ENCODE measurements around the gene MAP7D2. TPM values are rescaled to one million over a fixed set of nuclear protein-coding genes. Genes with fewer than 3 reads are reported as not detected.

The MAP7D2 gene
- total RNA-seq, 1 experiment from 2014 or later = 7.6 TPM

- ATAC-seq = no peak
- ChIA-PET CTCF (no interaction called here), POLR2A (no interaction called here)
- TF ChIP-seq TCF7L2 (IDR thresholded peaks at IDR 0.05; ENCODE audit: low read depth, low read length) (no peak), REST (IDR thresholded peaks at IDR 0.05; ENCODE audit: insufficient read depth in 1 of 2, low read depth in 2 of 2, low read length in 1 of 2) (no peak), POLR2AphosphoS5 (IDR thresholded peaks at IDR 0.05; ENCODE audit: low read depth, low read length) (no peak), SIN3A (IDR thresholded peaks at IDR 0.05; ENCODE audit: borderline replicate concordance, insufficient read depth, low read depth, low read length) (no peak), CTCF (IDR thresholded peaks at IDR 0.05) (no peak)
- DNase-seq (ENCODE audit: low read depth, low spot score) = no peak
- Histone ChIP-seq H3K27me3 (ENCODE audit: control insufficient read depth, insufficient read depth, low read length) (no peaks in the 10 kb centered on the region), H3K4me3 (ENCODE audit: low read depth in 2 of 2, low read length in 2 of 2) (no peak overlapping the region), H3K9me3 (ENCODE audit: control insufficient read depth, insufficient read depth, low read depth, low read length) (no peaks in the 10 kb centered on the region), H3K27ac (ENCODE audit: low read length) (no peak overlapping the region), H3K4me1 (ENCODE audit: control insufficient read depth, insufficient read depth, low read length) (no peaks in the 10 kb centered on the region), H3K36me3 (ENCODE audit: control insufficient read depth, insufficient read depth, low read length) (no peaks in the 10 kb centered on the region)
- intact Hi-C loops (cut with micrococcal nuclease; ENCODE audit: unreplicated experiment) = no loop called here
- BruUV-seq (replicated peaks) = no TSS peak
- in situ Hi-C loops (cut with HindIII; ENCODE audit: low pct_unique_long_range_greater_than_20kb, low sequenced_read_pairs) = no loop called here
Measured at GRCh38 chrX:20005883-20006282, 110.8 kb downstream of the MAP7D2 start.

GRCh38 chrX:20001588-20001987 is 115.1 kb downstream of the MAP7D2 start:
- CTCF ChIA-PET = no interaction called here
- Histone ChIP-seq H3K36me3 (ENCODE audit: control insufficient read depth, insufficient read depth, low read length) (no peaks in the 10 kb centered on the region), H3K27ac (ENCODE audit: low read length) (no peak overlapping the region), H3K27me3 (ENCODE audit: control insufficient read depth, insufficient read depth, low read length) (no peaks in the 10 kb centered on the region), H3K4me3 (ENCODE audit: low read depth in 2 of 2, low read length in 2 of 2) (no peak overlapping the region), H3K4me1 (ENCODE audit: control insufficient read depth, insufficient read depth, low read length) (no peaks in the 10 kb centered on the region), H3K9me3 (ENCODE audit: control insufficient read depth, insufficient read depth, low read depth, low read length) (no peaks in the 10 kb centered on the region)
- in situ Hi-C loops (cut with HindIII; ENCODE audit: low pct_unique_long_range_greater_than_20kb, low sequenced_read_pairs) = no loop called here
- ATAC-seq = no peak
- intact Hi-C loops (cut with micrococcal nuclease; ENCODE audit: unreplicated experiment) = no loop called here
- DNase-seq (ENCODE audit: low read depth, low spot score) = no peak
- TF ChIP-seq POLR2AphosphoS5 (IDR thresholded peaks at IDR 0.05; ENCODE audit: low read depth, low read length) (no peak), CTCF (IDR thresholded peaks at IDR 0.05) (no peak), REST (IDR thresholded peaks at IDR 0.05; ENCODE audit: insufficient read depth in 1 of 2, low read depth in 2 of 2, low read length in 1 of 2) (no peak), TCF7L2 (IDR thresholded peaks at IDR 0.05; ENCODE audit: low read depth, low read length) (no peak), SIN3A (IDR thresholded peaks at IDR 0.05; ENCODE audit: borderline replicate concordance, insufficient read depth, low read depth, low read length) (no peak)
- no TSS peak for BruUV-seq (replicated peaks)
- POLR2A ChIA-PET = no interaction called here

Measured in Panc1 (cell line).